HS-5 (cell line): ENCODE data around the gene TMEM151A.

ENCODE experiments used
- DNase-seq: peaks from one replicate; pipeline ENCODE4 v3.0.0-alpha.2; 2012; ENCODE audit warnings: low read depth

TMEM151A gene

DNA sequence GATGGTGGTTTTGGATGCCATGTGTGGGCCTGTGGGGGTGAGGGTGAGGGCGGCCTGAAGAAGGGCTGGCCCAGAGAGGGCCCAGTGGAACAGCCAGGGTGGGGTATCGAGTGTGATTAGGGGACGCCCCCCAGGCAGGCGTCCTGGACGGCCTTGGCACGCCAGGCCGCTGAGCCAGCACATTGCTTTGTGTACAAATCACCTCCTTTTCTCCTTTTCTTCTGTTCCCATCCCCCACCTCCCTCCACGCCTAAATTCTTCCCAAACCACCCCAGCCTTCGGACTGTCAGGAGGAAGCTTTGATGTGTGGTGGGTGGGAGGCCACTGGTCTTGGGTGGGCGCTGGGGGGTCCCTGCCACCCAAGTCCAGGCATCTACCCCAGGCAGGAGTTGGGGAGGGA, 33.0 kb downstream of the TMEM151A start:
- no peak for DNase-seq

- no peak for DNase-seq
These were observed 33.6 kb downstream of the TMEM151A start for GRCh38 chr11:66325263-66325671.

DNA sequence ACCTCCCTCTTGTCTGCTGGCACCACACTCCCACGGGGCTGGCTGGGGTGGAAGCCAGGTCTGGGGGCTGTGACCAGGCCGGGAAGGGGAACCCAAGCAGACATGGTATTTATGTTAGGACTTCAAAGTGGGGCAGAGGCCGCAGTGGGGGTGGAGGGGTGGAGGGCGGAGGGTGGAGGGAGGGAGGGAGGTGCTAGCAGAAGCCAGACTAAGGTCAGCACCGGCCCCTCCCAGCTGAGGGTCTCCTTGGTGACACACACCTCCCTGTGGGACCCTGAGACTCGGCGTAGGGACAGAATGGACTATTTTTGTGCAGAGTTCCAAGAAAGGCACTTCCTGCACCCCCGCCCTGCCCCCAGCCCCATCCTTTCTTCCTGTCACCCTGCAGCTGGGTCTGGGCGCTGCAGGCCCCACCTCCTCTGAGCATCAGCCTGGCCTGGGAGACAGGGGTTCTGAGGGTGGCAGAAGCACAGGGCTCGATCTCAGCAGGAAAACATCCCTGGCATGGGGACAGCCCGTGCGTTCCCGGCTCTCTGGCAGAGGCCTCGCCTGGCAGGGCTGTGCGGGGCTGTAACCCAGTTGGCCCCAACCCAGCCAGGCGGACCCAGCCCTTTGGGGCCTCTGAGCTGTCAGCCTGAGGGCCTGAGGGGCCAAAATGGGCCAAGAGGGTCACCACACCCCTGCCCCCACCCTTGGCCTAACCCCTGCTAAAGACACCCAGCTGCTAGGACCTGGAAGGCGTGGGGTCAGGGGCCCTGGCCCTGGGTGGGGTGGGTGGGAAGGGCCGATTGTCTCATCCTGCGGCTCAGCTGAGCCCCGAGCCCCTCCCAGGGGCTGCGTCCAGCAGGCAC, 34.8 kb downstream of the TMEM151A start:
- DNase-seq, result no peak

- DNase-seq, result peak; percentile 61
These were observed 35.7 kb downstream of the TMEM151A start for GRCh38 chr11:66327171-66328030.

DNA sequence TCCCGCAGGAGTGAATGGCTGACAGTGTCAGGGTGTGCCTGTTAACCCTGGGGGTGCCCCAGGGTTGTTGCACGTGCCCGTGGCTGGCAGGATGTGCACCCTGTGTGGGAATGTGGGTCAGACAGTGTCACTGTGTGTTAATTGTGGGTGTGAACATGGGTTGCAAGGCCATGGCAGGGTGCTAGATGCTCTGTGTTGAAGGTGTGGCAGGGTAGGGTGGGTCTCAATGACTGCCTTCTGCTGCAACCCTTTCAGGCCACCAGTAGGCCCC, 36.3 kb downstream of the TMEM151A start:
- no peak for DNase-seq

DNA sequence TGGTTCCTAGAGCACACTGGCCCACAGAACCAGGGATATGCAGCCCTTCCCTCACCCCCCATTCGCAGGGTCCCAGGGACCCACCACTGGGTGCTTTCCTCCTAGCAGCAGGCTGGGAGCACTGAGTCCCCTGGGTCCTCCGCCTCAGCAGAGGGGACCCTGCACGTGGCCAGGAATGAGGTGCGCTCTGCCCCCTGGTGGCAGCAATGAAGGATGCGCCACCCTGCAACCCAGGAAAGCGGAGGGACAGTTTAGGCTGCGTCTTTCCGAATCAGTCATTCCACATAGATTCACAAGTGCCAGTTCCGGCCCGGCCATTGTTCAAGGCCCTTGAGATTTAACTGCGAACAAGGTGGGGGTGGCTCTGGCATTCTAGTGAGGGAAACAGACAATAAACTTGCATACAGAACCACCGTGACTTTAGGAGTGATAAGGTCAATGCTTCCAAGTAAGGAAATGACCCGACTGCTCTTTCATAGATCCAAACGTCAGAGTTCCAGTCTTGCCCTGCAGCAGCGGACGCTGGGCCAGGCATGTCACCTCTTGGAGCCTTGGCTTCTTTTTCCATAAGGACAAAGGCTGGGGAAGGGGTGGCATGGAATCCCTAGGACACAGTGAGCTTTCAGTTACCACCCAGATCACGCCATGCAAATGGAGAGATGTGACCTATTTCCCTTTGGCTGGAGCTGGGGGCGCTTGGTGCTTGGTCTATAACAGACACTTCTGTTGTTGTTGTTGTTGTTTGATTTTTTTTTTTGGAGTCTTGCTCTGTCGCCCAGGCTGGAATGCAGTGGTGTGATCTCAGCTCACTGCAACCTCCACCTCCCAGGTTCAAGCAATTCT, 36.8 kb downstream of the TMEM151A start:
- DNase-seq, result peak; percentile 63

DNA sequence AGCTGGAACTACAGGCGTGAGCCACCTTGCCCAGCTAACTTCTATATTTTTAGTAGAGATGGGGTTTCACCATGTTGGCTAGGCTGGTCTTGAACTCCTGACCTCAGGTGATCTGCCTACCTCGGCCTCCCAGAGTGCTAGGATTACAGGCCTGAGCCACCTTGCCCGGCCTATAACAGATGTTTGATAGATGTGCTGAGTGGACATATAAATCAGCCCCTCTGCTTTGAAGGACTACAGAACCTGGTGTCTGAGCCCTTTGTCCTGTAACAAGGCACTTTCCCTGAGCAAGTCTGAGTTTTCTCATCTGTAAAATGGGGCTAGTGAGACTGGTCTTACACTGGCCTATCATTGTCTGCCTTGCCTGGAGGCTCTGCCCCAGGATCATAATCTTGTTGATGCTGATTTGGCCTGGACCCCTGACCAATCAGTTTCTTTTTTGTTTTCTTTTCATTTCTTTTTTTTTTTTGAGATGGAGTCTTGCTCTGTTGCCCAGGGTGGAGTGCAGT, 37.5 kb downstream of the TMEM151A start:
- no peak for DNase-seq

- DNase-seq, result no peak
These were observed 39.2 kb downstream of the TMEM151A start for GRCh38 chr11:66330931-66331330.

DNA sequence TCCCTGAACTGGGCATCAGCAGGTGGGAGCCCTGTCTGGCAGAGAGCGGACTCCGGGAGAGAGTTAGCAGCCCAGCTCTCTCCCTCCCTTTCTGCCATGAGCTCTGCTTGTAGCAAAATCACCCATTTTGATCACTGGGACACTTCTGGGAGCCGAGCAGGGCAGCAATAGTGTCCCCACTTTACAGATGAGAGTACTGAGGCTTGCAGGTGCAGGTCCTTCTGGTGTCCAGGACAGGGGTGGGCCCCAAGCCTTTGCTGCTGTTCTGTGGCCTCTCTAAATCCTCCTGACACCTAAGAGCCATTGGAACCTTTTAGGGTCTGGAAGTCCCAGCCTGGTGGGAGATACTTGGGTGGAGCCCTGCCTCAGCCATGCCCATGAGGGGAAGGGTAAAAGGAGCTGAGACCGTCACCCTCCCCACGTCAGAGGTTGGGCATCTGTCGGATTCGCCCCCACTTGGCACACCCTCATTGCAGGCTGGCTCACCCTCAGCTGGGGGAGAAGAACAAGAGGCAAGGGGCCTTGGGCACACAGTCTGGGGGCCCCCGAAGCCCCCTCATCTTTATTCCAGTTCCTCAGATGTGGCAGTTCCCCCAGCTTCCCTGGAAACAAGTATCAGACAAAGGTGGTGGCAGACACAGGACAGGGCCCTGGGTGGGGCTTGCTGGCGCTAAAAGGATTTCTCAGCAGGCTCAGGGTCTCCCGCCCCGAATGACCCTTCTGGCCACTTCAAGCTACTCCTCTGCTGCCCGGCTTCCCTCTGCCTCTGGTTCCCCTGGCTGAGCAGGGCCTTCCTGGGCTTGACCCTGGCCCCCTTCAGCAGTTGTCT, 40.1 kb downstream of the TMEM151A start:
- DNase-seq, result no peak

GRCh38 chr11:66332371-66333219, 40.9 kb downstream of the TMEM151A start:
- DNase-seq, result no peak

- DNase-seq, result no peak
These were observed 41.7 kb downstream of the TMEM151A start for GRCh38 chr11:66333220-66333877.

DNA sequence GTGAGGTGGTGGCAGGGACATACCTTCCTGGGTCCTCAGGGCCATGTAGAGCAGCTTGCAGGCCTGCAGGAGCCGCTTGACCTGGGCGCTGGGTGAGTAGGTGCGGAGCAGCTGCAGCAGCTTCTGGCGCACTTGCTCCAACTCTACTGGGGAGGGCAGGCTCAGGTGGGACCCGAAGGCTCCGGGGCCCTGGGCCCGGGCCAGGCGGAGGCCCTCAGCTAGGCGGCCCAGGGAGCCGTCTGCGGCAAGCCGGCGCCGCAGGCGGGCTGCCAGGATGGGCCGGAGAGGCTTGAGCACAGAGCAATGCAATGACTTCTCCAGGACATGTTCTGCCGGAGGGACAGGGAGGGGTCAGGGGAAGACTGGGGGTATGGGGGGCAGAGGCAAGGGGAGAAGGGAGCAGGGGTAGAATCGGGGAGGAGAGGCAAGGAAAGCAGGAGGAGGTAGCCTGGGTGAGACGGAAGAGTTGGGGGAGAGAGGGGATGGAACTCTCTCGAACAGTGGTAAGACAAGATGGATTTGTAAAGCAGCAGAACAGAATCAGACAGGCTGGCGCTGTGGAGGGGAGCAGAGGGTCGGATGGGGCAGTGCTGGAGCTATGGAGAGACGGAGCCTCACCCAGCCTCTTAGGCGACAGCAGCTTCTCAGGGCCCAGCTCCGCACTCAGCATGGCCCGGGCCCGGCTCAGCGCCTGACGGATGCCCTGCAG, 42.4 kb downstream of the TMEM151A start:
- no peak for DNase-seq

GRCh38 chr11:66334605-66335442, 43.1 kb downstream of the TMEM151A start:
- DNase-seq, result no peak

GRCh38 chr11:66335531-66336233, 44.0 kb downstream of the TMEM151A start:
- no peak for DNase-seq

DNA sequence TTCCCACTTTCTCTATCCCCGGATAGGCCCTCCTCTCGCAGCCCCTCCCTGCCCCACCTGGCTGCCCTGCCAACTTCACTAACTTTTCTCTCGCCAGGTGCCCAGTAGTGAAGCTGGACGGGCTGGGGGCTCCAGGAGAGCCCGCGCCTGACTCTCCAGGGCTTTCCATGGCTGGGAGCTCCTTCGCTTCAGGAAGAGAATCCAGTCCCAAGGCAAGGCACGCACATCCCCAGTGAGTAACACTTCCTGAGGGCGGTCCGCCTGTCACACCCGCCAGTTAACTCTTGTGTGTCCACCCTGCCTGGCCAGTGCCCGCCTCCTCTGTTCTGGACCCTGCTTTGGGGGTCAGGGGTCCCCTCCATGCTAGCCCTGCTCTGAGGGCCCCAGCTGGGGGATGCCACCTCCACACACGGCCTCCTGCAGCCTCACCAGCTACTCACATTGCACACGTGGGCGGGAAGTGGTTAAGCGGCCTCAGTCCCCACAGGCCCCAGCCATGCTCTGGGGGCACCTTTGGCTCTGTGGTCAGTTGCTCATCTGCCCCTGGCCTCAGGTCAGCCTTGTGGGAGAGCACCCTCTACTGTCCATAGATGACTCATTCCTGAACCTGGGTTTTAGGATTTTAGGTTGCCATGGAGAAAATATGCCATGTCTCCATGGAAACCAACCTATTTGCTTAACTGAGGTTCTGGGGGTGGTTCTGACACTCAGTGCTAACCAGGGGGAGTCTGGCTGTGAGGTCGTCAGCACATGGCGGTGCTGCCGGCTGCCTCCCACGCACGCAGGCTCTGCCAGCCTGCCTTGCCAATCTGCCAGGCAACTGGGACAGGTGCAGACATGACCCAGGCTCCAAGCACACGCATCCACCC, 44.8 kb downstream of the TMEM151A start, which contains the start of gene RIN1:
RIN1 (minus strand) TSS at position 201 of the 869 bp plus-strand sequence; CDS start at position 169, 32 bp downstream.
- peak; percentile 97 for DNase-seq

DNA sequence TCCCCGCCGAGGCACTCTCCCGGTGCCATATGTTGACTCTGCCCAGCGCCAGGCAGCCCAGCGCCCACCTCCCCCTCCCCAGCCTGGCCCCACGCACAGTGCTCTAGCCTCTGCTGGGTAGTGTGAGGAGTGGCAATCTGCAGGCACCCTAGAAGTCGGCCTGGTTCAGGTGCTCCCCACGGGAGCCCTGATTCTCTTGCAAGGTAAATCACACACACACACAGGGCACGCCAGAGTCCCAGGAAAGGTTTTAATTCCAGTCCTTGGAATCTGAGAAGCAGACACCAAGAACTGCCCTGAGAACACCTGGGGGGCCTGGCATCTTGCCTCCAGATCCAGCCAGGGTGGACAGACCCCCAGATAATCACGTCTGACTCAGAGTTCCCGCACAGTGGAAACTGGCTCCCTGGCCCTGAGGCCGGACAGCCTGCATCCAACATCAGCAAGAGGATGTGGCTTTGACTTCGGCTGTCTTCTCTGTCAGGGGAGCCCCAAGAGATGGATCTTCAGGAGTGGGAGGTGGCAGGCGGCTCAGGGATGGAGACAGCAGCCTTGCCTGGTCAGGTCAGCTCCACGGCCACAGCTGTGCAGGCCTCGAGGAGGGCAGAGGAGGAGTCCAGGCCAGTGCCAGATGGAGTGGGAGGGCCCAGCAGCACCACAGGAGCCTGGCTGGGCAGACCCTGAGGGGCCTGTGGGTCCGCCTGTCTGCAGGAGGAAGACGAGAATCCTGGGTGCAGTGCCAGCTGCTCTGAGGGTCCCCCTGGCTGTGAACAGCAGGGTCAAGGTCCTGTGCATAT, 45.6 kb downstream of the TMEM151A start:
- no peak for DNase-seq
